Stromal cell of bone marrow (primary cell): ENCODE measurements around the gene SELENOT.
"Not testable (repeated sequence)": the region's sequence is repeated elsewhere in the genome, so short reads cannot be mapped to it uniquely, and the experiment has no call there.

Experiments used
- DNase-seq: peaks from one replicate; pipeline ENCODE4 v3.0.0-alpha.2; 2012; ENCODE audit warnings: low read depth

SELENOT gene

GRCh38 chr3:150603153-150603979 lies at the start of gene SELENOT:
Gene SELENOT, plus strand, starts transcription at chr3:150603321. Its CDS starts 42 bp downstream, at chr3:150603363.
- DNase-seq, result peak; percentile 92

GRCh38 chr3:150555859-150556436 lies 47.2 kb upstream of the SELENOT start:
- DNase-seq, result no peak

GRCh38 chr3:150556792-150557191 lies 46.3 kb upstream of the SELENOT start:
- no peak for DNase-seq

GRCh38 chr3:150557725-150558124 lies 45.4 kb upstream of the SELENOT start:
- DNase-seq, result no peak

- no peak for DNase-seq
Observed at GRCh38 chr3:150564243-150564642, 38.9 kb upstream of the SELENOT start.

- DNase-seq, result no peak
Observed at GRCh38 chr3:150567328-150567727, 35.8 kb upstream of the SELENOT start.

GRCh38 chr3:150577855-150578254 lies 25.3 kb upstream of the SELENOT start:
- DNase-seq, result no peak

GRCh38 chr3:150581174-150581573 lies 21.9 kb upstream of the SELENOT start:
- no peak for DNase-seq

- DNase-seq, result no peak
Observed at GRCh38 chr3:150582620-150583019, 20.5 kb upstream of the SELENOT start.

- no peak for DNase-seq
Observed at GRCh38 chr3:150583028-150583427, 20.1 kb upstream of the SELENOT start.

- no peak for DNase-seq
Observed at GRCh38 chr3:150588027-150588830, 14.9 kb upstream of the SELENOT start.

- DNase-seq, result no peak
Observed at GRCh38 chr3:150589759-150590158, 13.4 kb upstream of the SELENOT start.

GRCh38 chr3:150594150-150594549 lies 9.0 kb upstream of the SELENOT start:
- no peak for DNase-seq

- no peak for DNase-seq
Observed at GRCh38 chr3:150597646-150598045, 5.5 kb upstream of the SELENOT start.

GRCh38 chr3:150599611-150600297 lies 3.4 kb upstream of the SELENOT start:
- DNase-seq, result no peak

GRCh38 chr3:150600647-150601530 lies 2.2 kb upstream of the SELENOT start:
- DNase-seq, result not testable (repeated sequence)

- DNase-seq, result no peak
Observed at GRCh38 chr3:150602426-150603152, 532 bp upstream of the SELENOT start.

GRCh38 chr3:150603980-150604319 lies 829 bp downstream of the SELENOT start:
- no peak for DNase-seq

GRCh38 chr3:150605998-150606641 lies 3.0 kb downstream of the SELENOT start:
- DNase-seq, result no peak
